Superior temporal gyrus (tissue), 1 donor: ENCODE data around the gene ERC1.

Source experiments
- DNase-seq: peaks from one replicate; pipeline ENCODE4 v3.0.0-alpha.2; 2016; ENCODE audit errors: extremely low spot score

The ERC1 gene

DNA sequence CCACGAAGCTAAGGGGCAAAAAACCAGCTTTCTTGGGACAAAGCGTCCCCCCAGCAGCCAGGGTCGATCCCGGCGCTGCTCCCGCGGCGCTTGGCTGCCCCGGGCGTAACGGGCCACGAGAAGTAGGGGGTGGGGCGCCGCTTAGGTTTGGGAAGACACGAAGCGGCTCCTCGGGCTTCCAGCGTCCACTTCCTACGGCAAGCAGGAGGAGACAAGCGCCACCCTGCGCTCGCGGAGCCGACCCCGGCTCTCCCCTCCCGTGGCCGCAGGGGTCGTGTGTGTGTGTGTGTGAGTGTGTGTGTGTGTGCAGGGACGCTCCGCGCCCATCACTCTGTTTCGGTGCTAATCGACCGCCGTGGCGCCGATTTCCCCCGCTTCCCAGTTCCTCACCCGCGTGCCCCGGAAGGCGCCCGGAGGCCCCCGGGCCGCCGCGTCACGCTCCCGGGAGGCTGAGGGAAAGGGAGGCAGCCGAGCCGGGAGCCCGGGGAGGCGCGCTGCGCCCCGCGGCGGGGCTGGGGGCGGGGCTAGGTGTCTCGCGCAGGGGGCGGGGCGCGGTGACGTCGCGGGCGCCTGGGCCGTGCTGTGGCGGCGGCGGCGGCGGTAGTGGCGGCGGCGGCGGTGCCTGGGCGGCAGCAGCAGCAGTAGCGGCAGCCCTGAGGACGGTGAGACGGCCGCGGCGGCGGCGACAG is at the start of gene ERC1:
ERC1 (plus strand) TSS at position 563 of the 689 bp plus-strand sequence. CDS start 36,681 bp downstream, outside the sequence.
- peak; percentile 82 for DNase-seq

DNA sequence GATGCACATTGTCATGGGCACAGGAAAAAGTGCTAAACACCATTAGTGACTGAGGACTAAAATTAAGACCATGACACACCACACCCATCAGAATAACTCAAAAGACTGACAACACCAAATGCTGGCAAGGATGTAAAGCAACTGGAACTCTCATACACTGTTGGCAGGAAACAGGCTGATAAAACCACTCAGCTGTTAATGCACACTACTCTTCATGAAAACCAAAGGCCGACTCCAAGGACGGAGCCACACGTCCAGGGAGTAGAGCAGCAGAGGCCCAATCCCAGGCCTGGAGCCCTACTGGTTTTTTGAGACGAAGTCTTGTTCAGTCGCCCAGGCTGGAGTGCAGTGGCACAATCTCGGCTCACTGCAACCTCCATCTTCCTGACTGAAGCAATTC is 48.0 kb upstream of the ERC1 start:
- DNase-seq, result no peak

DNA sequence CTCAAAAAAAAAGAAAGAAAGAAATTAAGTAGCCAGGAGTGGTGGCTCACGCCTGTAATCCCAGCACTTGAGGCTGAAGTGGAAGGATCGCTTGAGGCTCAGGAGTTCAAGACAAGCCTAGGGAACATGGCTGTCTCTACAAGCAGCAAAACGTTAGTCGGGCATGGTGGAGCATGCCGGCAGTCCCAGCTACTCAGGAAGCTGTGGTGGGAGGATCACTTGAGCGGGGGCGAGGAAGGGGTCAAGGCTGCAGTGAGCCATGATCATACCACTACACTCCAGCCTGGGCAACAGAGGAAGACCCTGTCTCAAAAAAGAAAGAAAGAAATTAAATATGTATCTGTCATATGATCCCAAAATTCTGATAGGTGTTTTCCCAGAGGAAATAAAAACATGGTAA is 46.8 kb upstream of the ERC1 start:
- no peak for DNase-seq

DNA sequence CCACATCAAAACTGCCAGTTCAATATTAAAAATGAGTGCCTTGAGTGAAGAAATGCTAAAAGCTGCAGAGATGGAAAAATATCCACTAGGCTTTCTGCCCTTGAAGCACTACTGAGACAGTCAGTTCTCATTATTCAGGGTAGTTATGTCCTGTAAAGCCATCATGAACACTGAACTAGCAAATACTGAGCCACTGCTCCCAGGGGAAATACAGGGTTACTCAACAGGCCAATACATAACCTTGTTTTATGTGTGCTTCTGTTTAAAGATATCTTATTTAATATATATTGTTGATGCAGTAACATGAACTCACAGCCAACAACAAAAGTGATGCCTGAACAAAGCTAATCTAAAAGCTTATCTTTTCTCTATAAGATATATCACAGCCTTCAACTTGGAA is 44.8 kb upstream of the ERC1 start:
- no peak for DNase-seq

DNA sequence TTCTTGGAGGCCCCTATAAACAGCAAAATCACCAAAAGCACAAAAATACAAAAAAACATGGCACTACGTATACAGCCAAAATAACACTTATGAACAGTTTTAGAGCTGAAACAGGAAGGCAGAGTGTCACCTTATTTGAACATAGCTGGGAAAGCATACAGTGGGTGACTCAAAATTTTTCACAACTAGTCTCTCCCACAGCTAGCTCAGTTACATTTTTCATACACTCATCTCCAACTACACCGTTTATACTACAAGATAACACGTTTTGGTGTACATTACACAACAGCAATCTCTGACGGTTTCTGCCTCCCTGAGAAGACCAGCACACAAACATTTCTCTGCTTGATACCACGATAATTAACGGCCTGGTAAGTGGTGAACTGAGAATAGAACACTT is 44.4 kb upstream of the ERC1 start:
- DNase-seq, result peak; percentile 44

DNA sequence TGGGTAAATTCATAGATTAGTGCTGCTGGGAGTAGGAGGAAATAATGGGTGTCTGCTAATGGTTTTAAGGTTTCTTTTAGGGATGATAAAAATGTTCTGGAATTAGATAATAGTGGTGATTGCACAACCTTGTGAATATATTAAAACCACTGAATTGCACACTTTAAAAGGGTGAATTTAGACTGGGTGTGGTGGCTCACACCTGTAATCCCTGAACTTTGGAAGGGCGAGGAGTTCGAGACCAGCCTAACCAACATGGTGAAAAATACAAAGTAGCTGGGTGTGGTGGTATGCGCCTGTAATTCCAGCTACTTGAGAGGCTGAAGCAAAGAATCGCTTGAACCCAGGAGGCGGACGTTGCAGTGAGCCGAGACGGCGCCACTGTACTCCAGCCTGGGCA is 42.8 kb upstream of the ERC1 start:
- DNase-seq, result no peak

DNA sequence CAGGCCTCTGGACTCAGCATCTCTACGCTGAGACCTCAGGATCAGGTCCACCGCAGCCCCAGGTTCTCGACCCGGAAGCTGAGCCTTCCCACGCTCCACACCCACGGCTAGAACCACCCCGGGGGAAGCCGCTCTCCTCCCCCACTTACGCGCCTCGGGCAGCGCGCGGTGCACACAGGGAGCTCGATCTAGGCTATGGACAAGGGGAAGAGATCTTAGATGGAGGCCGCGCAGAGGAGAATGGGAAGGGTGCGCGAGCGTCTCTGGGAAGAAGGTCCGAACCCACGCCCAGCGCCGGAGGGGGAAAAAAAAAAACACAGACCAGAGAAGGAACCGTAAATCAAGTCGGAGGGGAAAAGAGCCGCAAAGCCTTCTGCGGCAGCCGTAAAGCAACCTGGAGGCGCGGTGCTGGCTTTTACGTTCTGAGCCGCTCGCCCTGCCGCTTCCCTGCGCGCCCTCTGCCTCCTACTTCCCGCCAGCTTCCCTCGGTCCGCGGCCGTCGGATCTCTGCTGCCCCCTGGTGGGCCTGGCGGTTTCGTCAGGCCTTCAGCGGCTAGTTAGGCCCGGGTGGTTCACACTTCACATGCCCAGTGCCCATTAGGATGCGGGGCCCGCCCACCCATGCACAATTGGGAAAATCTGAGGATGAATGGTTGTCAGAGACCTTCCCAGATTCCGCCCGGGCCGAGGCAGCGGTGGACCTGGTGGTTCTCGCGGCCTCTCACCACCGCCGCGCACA is 41.4 kb upstream of the ERC1 start, which contains the start of gene RAD52:
RAD52 (minus strand) TSS at position 242 of the 739 bp plus-strand sequence. CDS start 16,636 bp downstream, outside the sequence.
- peak; percentile 99 for DNase-seq

DNA sequence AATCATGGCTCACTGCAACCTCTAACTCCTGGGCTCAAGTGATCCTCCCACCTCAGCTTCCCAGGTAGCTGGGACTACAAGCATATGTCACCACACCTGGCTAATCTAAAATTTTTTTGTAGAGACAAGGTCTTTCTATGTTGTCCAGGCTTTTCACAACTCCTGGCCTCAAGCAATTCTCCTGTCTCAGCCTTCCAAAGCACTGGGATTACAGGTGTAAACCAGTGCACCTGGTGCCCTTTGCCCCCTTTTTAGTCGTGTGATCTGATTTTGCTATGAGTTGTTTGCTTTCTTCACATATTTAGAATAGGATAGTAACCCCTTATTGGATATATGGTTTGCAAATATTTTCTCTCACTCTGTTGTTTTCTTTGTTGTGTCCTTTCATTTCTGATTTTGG is 39.8 kb upstream of the ERC1 start:
- DNase-seq, result no peak

DNA sequence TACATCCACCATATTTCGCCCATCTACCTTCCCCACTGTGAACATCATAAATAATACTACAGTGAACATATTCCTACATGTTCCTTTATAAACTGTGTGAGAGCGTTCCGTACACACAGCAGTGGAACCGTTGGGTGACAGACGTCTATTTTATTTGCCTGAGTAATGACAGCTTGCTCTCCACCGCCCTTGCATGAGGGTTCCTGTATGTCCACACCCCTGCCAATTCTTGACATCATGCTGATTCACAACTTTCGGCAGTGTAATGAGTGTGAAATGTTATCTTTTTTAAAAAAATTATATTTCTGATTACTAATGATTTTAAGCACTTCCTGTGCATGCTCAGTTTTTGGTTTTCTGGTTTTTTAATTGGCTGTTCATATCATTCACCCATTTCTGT is 37.2 kb upstream of the ERC1 start:
- DNase-seq, result no peak

DNA sequence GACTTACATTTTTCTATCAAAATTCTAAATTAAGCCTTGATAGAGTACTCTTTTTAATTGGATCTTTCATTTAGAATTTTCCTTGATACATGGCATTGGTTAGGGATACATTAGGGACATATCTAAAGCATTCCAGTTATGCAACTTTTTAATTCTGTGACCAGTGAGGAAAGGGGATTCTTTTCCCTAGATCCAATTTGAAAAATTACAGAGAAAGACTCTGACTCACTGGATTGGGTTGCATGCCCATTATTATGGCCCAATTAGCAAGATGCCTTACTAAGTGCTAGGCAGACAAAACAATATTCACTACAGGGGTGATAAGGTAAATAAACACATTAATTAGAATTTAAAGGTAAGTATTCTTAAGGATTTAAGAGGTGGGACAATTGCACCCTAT is 36.3 kb upstream of the ERC1 start:
- DNase-seq, result no peak

DNA sequence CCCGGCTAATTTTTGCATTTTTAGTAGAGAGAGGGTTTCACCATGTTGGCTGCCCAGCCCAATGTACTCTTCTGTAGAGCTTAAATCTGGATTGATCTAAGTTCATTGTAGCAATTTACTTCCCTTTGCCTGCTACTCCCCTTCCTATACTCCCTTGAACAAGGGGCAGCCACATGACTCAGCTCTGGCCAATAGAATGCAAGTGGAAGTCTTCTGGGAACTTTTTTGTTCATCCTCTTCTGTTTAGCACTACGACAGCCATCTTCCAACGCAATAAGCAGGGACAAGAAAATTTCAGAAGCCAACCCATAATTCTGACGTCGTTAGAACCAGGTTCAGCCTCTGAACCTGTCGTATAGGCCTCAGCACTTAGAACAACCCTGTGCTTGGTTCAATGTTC is 35.1 kb upstream of the ERC1 start:
- no peak for DNase-seq

DNA sequence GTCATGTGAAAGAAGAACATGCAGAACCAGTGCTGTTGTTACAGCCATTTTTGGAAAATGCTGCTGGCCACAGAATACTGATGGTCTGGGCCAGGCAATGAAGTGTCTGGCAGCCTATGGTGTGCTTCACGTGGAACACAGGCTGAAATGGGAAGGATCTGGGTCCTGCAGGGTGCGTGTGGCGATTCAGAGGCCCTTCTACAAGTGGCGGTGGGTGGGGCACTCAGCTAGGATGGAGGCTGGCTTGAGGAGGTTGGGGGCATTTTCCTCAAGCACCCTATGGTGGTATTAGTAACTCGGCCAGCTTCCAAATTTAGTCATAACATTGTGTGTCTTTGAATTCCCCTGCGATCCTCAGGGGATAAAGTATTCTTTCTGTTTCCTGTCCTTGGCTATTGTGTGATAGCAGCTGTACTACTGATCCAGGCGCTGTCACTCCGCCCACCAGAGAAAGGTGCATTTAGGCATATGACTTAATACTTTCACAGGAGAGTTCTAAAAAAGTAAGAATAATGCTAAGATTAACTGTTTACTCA is 32.4 kb upstream of the ERC1 start:
- no peak for DNase-seq

DNA sequence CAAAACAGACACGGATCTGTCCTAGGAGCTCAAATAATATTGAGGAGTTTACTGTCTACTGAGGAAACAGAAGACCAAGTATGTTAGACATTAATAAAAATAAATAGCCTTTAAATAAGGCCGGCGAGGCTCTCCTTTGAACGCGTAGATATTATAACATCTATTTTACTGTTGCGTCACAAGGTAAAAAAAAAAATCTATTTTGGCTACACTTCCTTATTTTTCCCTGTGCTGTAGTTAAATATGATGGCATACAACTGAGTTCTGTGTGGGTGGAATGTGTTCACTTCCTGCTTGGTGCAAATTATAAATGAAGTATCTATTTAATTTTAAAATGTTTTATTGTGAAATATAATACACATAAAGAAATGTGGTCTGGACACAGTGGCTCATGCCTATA is 24.3 kb upstream of the ERC1 start:
- no peak for DNase-seq

DNA sequence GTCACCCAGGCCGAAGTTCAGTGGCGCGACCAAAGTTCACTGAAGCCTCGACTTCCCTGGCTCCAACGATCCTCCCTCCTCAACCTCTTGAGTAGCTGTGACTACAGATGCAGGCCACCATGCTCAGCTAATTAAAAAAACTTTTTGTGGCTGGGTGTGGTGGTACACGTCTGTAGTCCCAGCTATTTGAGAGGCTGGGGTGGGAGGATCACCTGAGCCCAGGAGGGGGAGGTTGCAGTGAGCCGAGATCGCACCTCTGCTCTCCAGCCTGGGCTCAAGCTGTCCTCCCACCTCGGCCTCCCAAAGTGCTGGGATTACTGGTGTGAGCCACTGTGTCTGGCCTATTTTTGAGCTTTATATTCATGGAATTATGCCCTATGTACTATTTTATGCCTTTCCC is 23.4 kb upstream of the ERC1 start:
- DNase-seq, result no peak

DNA sequence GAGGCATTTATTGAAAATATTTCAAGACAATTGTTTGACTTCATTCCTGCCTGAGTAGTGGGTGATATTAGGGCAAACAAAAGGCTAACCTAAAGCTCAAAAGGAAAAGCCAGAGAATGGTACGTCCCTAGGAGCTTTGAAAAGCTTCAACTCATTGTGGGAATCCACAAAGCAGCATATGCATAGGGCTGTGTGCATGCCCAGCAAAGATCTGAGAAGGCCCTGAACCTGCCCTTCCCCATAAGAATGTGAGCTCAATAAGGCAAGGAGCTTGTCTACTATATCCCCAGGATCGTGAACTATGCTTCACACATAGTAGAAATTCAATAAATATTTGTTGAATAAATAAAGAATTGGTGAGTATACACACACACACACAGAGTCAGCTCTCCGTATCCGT is 22.5 kb upstream of the ERC1 start:
- no peak for DNase-seq

DNA sequence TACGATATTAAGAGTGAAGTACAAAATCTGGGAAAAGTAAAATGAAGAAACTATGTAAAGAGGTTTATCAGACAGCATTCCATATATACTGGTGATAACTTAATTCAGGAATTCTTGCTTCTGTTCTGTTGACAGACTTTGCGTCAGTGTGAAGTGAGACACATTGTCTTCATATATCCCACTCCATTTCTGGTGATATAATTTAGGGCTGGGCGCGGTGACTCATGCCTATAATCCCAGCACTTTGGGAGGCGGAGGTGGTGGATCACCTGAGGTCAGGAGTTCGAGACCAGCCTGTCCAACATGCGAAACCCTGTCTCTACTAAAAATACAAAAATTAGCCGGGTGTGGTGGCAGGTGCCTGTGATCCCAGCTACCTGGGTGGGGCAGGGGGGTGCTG is 21.2 kb upstream of the ERC1 start:
- no peak for DNase-seq

DNA sequence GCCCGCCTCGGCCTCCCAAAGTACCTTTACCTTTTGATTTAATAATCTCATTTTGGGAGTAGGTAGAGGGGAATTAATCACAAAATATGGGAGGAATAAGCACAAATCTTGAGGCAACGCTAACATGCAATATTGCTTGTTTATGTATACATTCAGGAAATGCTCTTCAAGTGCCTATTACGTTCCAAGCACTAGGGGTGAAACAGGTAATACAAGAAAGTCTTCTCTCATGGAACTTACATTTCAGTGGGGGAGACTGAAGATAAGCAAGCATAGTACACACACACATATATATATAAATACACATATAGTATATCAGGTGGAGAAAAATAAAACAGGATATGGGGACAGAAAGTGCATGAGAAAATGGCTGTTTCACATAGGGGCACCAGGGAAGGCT is 19.0 kb upstream of the ERC1 start:
- no peak for DNase-seq

DNA sequence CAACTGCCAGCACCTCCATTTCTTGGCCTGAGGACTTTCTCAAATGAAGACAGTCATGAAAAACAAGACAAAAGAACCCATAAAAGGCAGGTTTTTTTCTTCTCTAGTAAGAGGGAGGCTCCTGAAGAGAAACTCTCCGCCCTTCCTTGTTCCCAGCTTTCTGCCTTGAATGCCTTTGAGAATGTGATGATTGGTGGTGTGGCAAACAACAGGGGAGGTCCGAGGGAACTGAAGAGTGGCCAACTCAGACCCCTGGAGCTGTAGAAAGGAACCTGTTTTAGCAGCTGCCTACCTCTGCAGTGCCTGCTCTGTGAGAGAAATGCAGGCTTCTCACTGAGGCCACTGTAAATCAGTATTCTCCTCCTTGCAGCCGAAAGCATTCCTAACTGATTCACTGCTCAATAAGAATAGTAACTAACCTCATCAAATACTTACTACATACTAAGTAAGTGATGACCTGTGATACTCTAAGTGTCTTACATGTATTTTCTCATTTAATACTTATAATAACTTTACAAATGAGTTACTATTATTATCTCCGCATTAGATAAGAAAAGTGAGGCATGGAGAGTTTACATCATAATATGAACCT is 16.7 kb upstream of the ERC1 start:
- no peak for DNase-seq

DNA sequence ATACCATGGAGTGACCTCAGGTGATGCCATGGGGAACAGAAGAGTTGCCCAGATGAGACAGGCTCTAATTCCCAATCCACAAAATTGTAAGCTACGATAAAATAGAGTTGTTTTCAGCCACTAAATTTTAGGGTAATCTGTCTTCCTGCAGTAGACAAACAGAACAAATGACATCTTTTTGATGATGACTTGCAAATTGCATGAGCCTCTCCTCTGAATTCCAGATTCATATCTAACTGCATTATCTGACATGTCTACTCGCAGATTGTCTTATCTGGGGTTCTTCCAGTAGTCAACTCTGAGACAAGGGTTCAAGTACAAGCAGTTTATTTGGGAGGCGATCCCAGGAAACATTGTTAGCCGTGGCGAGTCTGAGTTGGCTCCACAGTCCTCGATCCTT is 14.4 kb upstream of the ERC1 start:
- DNase-seq, result no peak

DNA sequence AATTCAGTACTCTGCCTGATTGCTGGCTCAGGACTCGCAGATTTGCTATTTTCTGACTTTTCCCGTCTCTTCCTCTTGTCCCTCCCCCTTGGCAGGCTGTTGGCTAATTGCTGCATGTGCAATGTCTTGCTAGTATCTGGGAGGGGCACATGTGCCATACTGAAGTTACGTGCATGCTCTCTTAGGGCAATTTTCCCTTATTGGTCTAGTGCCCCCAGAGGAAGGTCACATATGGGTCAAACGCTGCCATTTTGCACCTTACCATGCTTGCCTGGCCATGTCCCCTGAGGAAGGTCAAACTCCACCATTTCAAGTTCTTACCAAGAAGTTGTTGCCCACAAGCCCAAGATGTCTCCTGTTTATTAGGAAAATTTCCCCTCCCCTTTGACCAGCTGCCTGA is 13.9 kb upstream of the ERC1 start:
- DNase-seq, result no peak

DNA sequence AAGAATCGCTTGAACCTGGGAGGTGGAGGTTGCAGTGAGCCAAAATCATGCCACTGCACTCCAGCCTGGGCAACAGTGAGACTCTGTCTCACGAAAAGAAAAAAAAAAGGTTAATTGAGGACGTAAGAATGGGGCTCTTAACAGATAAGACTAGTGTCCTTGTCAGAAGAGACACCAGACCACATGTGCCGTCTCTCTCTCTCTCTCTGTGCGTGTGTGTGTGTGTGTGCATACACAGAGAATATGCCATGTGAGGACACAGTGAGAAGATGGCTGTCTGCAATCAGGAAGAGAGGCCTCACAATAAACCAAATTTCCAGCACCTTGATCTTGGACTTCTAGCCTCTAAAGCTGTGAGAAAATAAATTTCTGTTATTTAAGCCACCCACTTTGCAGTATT is 11.7 kb upstream of the ERC1 start:
- DNase-seq, result no peak

DNA sequence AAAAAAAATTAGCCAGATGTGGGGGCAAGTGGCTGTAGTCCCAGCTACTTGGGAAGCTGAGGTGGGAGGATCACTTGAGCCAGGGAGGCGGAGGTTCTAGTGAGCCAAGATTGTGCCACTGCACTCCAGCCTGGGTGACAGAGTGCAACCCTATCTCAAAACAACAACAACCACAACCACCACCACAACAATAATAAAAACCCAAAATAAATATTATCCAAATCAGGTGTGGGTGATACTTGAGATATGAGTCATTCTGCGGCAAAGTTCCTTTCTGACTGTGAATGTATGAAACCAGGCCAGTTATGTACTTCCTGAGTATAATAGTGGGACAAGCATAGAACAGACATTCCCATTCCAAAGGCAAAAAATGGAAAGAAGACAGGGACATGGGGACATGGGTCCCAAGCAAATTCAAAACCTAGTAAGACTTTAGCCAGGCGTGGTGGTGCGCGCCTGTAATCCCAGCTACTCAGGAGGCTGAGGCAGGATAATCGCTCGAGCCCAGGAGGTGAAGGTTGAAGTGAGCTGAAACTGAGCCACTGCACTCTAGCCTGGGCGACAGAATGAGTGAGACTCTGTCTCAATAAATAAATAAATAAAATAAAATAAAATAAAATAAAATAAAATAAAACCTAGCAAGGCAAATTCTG is 9.7 kb upstream of the ERC1 start:
- DNase-seq, result no peak
